HepG2 (cell line): Measurements from ENCODE around the gene CD99L2. TPM values are rescaled to one million over a fixed set of nuclear protein-coding genes. Genes with fewer than 3 reads are reported as not detected.
"Not testable (repeated sequence)": the region's sequence is repeated elsewhere in the genome, so short reads cannot be mapped to it uniquely, and the experiment has no call there.

Experiments used
- ATAC-seq: fragments of 200-7000 bp; cut with Tn5 transposase; 3 replicates; pipeline ENCODE4 v1.9.1; 2020; ENCODE audit warnings: mild to moderate bottlenecking, moderate library complexity
- BruUV-seq: library from RNA; stranded (reverse); fragments of 400-500 nt; replicated peaks from 2 replicates; lab custom pipeline; 2021; lab: Mats Ljungman, UMichigan
- CTCF ChIA-PET: fragments of 300-600 bp; formaldehyde crosslinking; extraction: SDS; loops from one replicate; lab custom pipeline; 2021; ENCODE audit warnings: low total read pairs, inconsistent platforms, low intra/inter-chr PET ratio; lab: Yijun Ruan, JAX
- POLR2A ChIA-PET: fragments of 350-600 bp; sonication (Branson Sonifier 250); formaldehyde crosslinking; loops from one replicate; lab custom pipeline; 2020; ENCODE audit warnings: antibody characterized with exemption, inconsistent platforms; lab: Yijun Ruan, JAX
- DNase-seq: peaks from one replicate; pipeline ENCODE4 v3.0.0-alpha.2; 2015; ENCODE audit warnings: low spot score
- FAIRE-seq: peaks from 3 replicates; lab custom pipeline; 2011; peaks lifted over from hg19 to GRCh38; lab: Jason Lieb, UNC
- H2AFZ ChIP-seq: one replicate; pipeline ENCODE4 v1.6.1; 2011; ENCODE audit warnings: low read length, inconsistent platforms
- H3K27ac ChIP-seq: fragments of 300-600 bp; 3 replicates; pipeline ENCODE4 v1.8.0; 2011; ENCODE audit warnings: mixed run types, mild to moderate bottlenecking, mixed read lengths, low read length, inconsistent platforms; ENCODE audit not compliant: insufficient read depth; ENCODE audit errors: extremely low read length
- H3K27me3 ChIP-seq, 2 experiments: fragments of 200-600 bp in 1 of 2; 2 replicates in 1 of 2; 3 replicates in 1 of 2; pipeline versions ENCODE4 v1.6.0 to v1.8.0; 2011; ENCODE audit warnings: low read length in 2 of 2, mild to moderate bottlenecking in 2 of 2, moderate library complexity in 2 of 2, inconsistent platforms in 1 of 2; ENCODE audit not compliant: insufficient read depth in 2 of 2, control insufficient read depth in 1 of 2
- H3K36me3 ChIP-seq, 2 experiments: fragments of 200-600 bp in 1 of 2; replicated peaks in 1 of 2; 2 replicates in 1 of 2; 3 replicates in 1 of 2; pipeline versions ENCODE4 v1.5.1 to v1.8.0; 2011; ENCODE audit warnings: low read length in 2 of 2, inconsistent platforms in 1 of 2; ENCODE audit not compliant: insufficient read depth in 2 of 2, control insufficient read depth in 1 of 2
- H3K4me1 ChIP-seq: 2 replicates; pipeline ENCODE4 v1.5.1; 2012; ENCODE audit warnings: low read length, inconsistent platforms; ENCODE audit not compliant: insufficient read depth
- H3K4me2 ChIP-seq: 2 replicates; pipeline ENCODE4 v1.6.0; 2011; ENCODE audit warnings: low read depth, low read length, inconsistent platforms
- H3K4me3 ChIP-seq, 3 experiments: fragments of 200-600 bp in 1 of 3; sonication (generic), shearing (Covaris generic) in 1 of 3; replicated peaks in 1 of 3; 2 replicates each; pipeline ENCODE4 v1.5.1; 2011 to 2016; ENCODE audit warnings: low read length in 3 of 3, inconsistent platforms in 2 of 3, low read depth in 2 of 3, mild to moderate bottlenecking in 2 of 3, control low read depth in 1 of 3, mixed read lengths in 1 of 3; ENCODE audit not compliant: insufficient read depth in 1 of 3
- H3K79me2 ChIP-seq: one replicate; pipeline ENCODE4 v1.6.1; 2011; ENCODE audit warnings: low read length, inconsistent platforms; ENCODE audit not compliant: insufficient read depth
- H3K9ac ChIP-seq: 2 replicates; pipeline ENCODE4 v1.6.0; 2011; ENCODE audit warnings: mild to moderate bottlenecking, low read depth, low read length, inconsistent platforms; ENCODE audit not compliant: insufficient read depth
- H3K9me3 ChIP-seq: 2 replicates; pipeline ENCODE4 v1.5.1; 2012; ENCODE audit warnings: mild to moderate bottlenecking, low read length
- H4K20me1 ChIP-seq: 2 replicates; pipeline ENCODE4 v1.6.0; 2011; ENCODE audit warnings: inconsistent platforms, mild to moderate bottlenecking, low read length, moderate library complexity; ENCODE audit not compliant: insufficient read depth
- BCL6 ChIP-seq: IDR thresholded peaks from 2 replicates; pipeline ENCODE4 v1.6.1; 2016; ENCODE audit warnings: missing genetic modification reagents, missing compliant biosample characterization
- BCLAF1 ChIP-seq: fragments of 450-650 bp; IDR thresholded peaks from 2 replicates; pipeline ENCODE4 v1.6.1; 2017; ENCODE audit warnings: mild to moderate bottlenecking
- BRD4 ChIP-seq: sonication (generic); formaldehyde crosslinking; IDR thresholded peaks from 2 replicates; pipeline ENCODE4 v1.4.0; 2020; ENCODE audit warnings: missing genetic modification reagents
- KLF9 ChIP-seq: IDR thresholded peaks from 2 replicates; pipeline ENCODE4 v1.6.1; 2016; ENCODE audit warnings: low read depth
- KMT2A ChIP-seq: sonication (generic); formaldehyde crosslinking; IDR thresholded peaks from 2 replicates; pipeline ENCODE4 v1.4.0; 2020; ENCODE audit warnings: missing genetic modification reagents
- MAFF ChIP-seq: IDR thresholded peaks from 2 replicates; pipeline ENCODE4 v1.6.1; 2011; ENCODE audit warnings: low read depth, low read length, improper control_type of control experiment
- PAF1 ChIP-seq: IDR thresholded peaks from 2 replicates; pipeline ENCODE4 v1.6.1; 2016; ENCODE audit warnings: missing genetic modification reagents, missing compliant biosample characterization
- PATZ1 ChIP-seq: sonication (generic); formaldehyde crosslinking; IDR thresholded peaks from 2 replicates; pipeline ENCODE4 v1.4.0; 2020; ENCODE audit warnings: missing genetic modification reagents
- SRF ChIP-seq: IDR thresholded peaks from 2 replicates; pipeline ENCODE4 v1.6.1; 2011; ENCODE audit warnings: mild to moderate bottlenecking, low read depth, low read length, moderate library complexity
- ZFP62 ChIP-seq: sonication (generic); formaldehyde crosslinking; IDR thresholded peaks from 2 replicates; pipeline ENCODE4 v1.4.0; 2020; ENCODE audit warnings: missing genetic modification reagents
- ZNF143 ChIP-seq: sonication (generic); formaldehyde crosslinking; IDR thresholded peaks from 2 replicates; pipeline ENCODE4 v1.4.0; 2020; ENCODE audit warnings: missing genetic modification reagents
- ZNF20 ChIP-seq: sonication (generic); formaldehyde crosslinking; IDR thresholded peaks from 2 replicates; pipeline ENCODE4 v1.4.0; 2020; ENCODE audit warnings: mild to moderate bottlenecking, moderate library complexity, missing genetic modification reagents
- ZNF253 ChIP-seq: sonication (generic); formaldehyde crosslinking; IDR thresholded peaks from 2 replicates; pipeline ENCODE4 v1.8.0; 2022; ENCODE audit warnings: mild to moderate bottlenecking, missing genetic modification reagents, borderline replicate concordance
- ZNF572 ChIP-seq: sonication (generic); formaldehyde crosslinking; IDR thresholded peaks from 2 replicates; pipeline ENCODE4 v1.5.1; 2020; ENCODE audit warnings: mild to moderate bottlenecking, missing genetic modification reagents
- ZNF615 ChIP-seq: sonication (generic); formaldehyde crosslinking; IDR thresholded peaks from 2 replicates; pipeline ENCODE4 v1.5.0; 2020; ENCODE audit warnings: mild to moderate bottlenecking, missing genetic modification reagents, borderline replicate concordance
- WGBS: methylation state at CpG from one replicate; pipeline ENCODE4 v1.1.6; 2017; ENCODE audit warnings: low lambda C conversion rate; 5-methylcytosine and 5-hydroxymethylcytosine counted together
- in situ Hi-C: cut with HindIII; loops from 2 replicates; pipeline ENCODE4 v1.10.0; 2017; ENCODE audit warnings: low pct_unique_long_range_greater_than_20kb; ENCODE audit not compliant: extremely low pct_ligation_motif_present
- intact Hi-C: fragments of 100-400 bp; cut with micrococcal nuclease; formaldehyde crosslinking; loops from one replicate; pipeline ENCODE4 v1.10.0; 2022; ENCODE audit not compliant: unreplicated experiment
- polyA plus RNA-seq, 8 experiments: library from polyadenylated mRNA; depleted of rRNA in 3 of 8; stranded (reverse) in 7 of 8; unstranded in 1 of 8; fragments of >200 nt; fragmentation: Illumina TruSeq in 4 of 8; extraction: Trizol in 4 of 8; gene quantifications; 2 replicates each; pipeline versions ENCODE4 v1.2.1 to v1.2.3, GENCODE V29; 2011 to 2016; ENCODE audit warnings: low read depth in 4 of 8, missing spikeins in 1 of 8, mixed read lengths in 1 of 8; ENCODE audit not compliant: insufficient read depth in 1 of 8
- total RNA-seq, 5 experiments: library from RNA; depleted of rRNA; stranded (reverse); fragments of >200 nt; fragmentation: Illumina TruSeq; extraction: Trizol; gene quantifications; 2 replicates each; pipeline ENCODE4 v1.2.3, GENCODE V29; 2016; ENCODE audit warnings: low read depth in 1 of 5

The CD99L2 gene
- total and polyA plus RNA-seq, 2 of the 13 experiments (the other 11 are each of a cell fraction or from before 2014, with no cell fraction given) = 6.9 to 7.6 TPM

GRCh38 chrX:150887268-150887667 is 11.2 kb downstream of the CD99L2 start:
- 85% methylated on average over 8 of the region's 9 CpGs for WGBS
- in situ Hi-C loops, H3K4me2 ChIP-seq, FAIRE-seq, H3K4me1 ChIP-seq, H2AFZ ChIP-seq, intact Hi-C loops, H3K9ac ChIP-seq, H3K27ac ChIP-seq, CTCF ChIA-PET, H3K9me3 ChIP-seq, H3K4me3 ChIP-seq, H3K36me3 ChIP-seq, H3K27me3 ChIP-seq, H4K20me1 ChIP-seq, ATAC-seq, POLR2A ChIA-PET, DNase-seq, BruUV-seq, H3K79me2 ChIP-seq: not testable (repeated sequence)

GRCh38 chrX:150886381-150886780 is 12.1 kb downstream of the CD99L2 start:
- Histone ChIP-seq H4K20me1 (no peaks in the 10 kb centered on the region), H3K9me3 (no peaks in the 10 kb centered on the region), H3K4me3 (no peak overlapping the region), H3K4me1 (no peaks in the 10 kb centered on the region), H3K27me3 (no peaks in the 10 kb centered on the region), H3K4me2 (no peak overlapping the region), H3K36me3 (no peaks in the 10 kb centered on the region), H3K79me2 (no peaks in the 10 kb centered on the region), H3K27ac (no peak overlapping the region), H2AFZ (no peak overlapping the region), H3K9ac (no peak overlapping the region)
- no TSS peak for BruUV-seq
- in situ Hi-C loops = no loop called here
- ChIA-PET CTCF (no interaction called here), POLR2A (no interaction called here)
- FAIRE-seq = no peak
- no peak for DNase-seq
- intact Hi-C loops = no loop called here
- WGBS = 100% methylated on average over 3 of the region's 7 CpGs
- no peak for ATAC-seq
- TF ChIP-seq MAFF (no peak), BCL6 (no peak), ZNF615 (CRISPR knock-in tag) (no peak), BRD4 (CRISPR knock-in tag) (no peak), PAF1 (no peak), ZNF253 (CRISPR knock-in tag) (no peak), KMT2A (CRISPR knock-in tag) (no peak), BCLAF1 (no peak), KLF9 (CRISPR knock-in tag) (no peak), SRF (no peak), ZNF143 (CRISPR knock-in tag) (no peak), ZNF572 (CRISPR knock-in tag) (no peak), ZFP62 (no peak), PATZ1 (no peak), ZNF20 (CRISPR knock-in tag) (no peak)
